GM10266 (cell line): Measurements from ENCODE around the gene BRIP1.
"Not testable (repeated sequence)": the region's sequence is repeated elsewhere in the genome, so short reads cannot be mapped to it uniquely, and the experiment has no call there.

Experiments used
- DNase-seq: peaks from one replicate; pipeline ENCODE4 v3.0.0; 2012; ENCODE audit errors: extremely low spot score
- TF ChIP-seq, protein P1 (sequence below): IDR thresholded peaks from 2 replicates; pipeline ENCODE4 v1.5.1; 2012; ENCODE audit warnings: mild to moderate bottlenecking, low read depth; ENCODE audit not compliant: control insufficient read depth, insufficient read depth; ENCODE audit errors: missing control alignments

BRIP1 gene

GRCh38 chr17:61723183-61723582, 140.1 kb downstream of the BRIP1 start:
- TF ChIP-seq, protein P1, sequence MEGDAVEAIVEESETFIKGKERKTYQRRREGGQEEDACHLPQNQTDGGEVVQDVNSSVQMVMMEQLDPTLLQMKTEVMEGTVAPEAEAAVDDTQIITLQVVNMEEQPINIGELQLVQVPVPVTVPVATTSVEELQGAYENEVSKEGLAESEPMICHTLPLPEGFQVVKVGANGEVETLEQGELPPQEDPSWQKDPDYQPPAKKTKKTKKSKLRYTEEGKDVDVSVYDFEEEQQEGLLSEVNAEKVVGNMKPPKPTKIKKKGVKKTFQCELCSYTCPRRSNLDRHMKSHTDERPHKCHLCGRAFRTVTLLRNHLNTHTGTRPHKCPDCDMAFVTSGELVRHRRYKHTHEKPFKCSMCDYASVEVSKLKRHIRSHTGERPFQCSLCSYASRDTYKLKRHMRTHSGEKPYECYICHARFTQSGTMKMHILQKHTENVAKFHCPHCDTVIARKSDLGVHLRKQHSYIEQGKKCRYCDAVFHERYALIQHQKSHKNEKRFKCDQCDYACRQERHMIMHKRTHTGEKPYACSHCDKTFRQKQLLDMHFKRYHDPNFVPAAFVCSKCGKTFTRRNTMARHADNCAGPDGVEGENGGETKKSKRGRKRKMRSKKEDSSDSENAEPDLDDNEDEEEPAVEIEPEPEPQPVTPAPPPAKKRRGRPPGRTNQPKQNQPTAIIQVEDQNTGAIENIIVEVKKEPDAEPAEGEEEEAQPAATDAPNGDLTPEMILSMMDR = no peak

GRCh38 chr17:61722398-61722797, 140.9 kb downstream of the BRIP1 start:
- TF ChIP-seq, protein P1 = no peak
- DNase-seq = no peak

More at GRCh38 chr17:61723183-61723582, 140.1 kb downstream of the BRIP1 start:
- DNase-seq = no peak

GRCh38 chr17:61720016-61720795, 143.1 kb downstream of the BRIP1 start:
- TF ChIP-seq, protein P1 = no peak
- DNase-seq = no peak

DNA sequence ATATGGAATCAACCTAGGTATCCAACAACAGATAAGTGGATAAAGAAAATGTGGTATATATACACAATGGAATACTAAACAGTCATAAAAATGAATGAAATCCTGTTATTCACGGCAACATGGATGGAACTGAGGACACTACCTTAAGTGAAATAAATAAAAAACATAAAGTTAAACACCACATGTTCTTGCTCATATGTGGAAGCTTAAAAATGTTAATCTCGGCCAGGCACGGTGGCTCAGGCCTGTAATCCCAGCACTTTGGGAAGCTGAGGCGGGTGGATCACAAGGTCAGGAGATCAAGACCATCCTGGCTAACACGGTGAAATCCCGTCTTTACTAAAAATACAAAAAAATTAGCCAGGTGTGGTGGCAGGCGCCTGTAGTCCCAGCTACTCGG, 144.1 kb downstream of the BRIP1 start:
- DNase-seq = not testable (repeated sequence)

DNA sequence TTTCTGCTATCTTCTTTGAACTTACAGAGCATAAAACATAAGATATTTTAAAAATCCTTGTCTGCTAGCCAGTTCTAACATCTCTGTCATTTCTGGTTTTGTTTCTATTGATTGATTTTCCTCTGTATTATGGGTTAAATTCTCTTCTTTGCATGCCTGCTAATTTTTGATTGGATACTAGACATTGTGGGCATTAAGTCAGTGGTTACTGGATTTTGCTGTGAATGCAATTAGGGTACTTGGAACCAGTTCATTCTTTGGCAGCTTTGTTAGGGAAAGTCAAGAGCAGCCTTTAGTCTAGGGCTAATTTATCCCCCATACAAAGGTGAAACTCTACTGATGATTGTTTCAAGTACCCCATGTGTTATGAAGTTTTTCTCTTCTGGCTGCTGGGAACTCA, 145.3 kb downstream of the BRIP1 start:
- no peak for DNase-seq
- TF ChIP-seq, protein P1 = no peak

- TF ChIP-seq, protein P1 = no peak
- no peak for DNase-seq
Observed at GRCh38 chr17:61717352-61717751, 146.0 kb downstream of the BRIP1 start.

DNA sequence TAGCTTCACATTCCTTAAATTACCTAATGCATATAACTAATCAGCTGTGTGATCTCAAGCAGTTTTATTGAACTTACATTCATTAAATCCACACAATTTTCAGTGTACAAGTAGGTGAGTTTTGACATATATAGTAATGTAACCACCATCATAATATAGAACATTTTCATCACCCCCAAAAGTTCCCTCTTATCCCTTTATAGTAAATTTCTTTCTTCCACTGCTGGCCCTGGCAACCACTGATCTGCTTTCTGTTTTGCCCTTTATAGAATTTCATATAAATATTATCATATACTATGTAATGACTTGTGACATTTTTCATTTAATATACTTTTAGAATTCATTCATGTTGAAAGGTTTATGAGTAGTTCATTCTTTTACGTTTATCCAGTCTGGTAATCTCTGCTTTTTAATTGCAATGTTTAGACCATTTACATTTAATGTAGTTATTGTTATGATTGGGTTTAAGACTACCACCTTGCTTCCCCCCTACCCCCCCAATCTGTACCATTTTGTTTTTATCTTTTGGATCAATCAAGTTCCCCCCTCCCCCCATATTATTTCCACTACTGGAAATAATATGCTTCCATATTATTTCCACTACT, 147.0 kb downstream of the BRIP1 start:
- TF ChIP-seq, protein P1 = no peak
- no peak for DNase-seq
